NCI-H2081 treated with DMSO at 0.1 percent for 48 hours (cell line): ENCODE measurements around the gene TLX2.

Experiments
- DNase-seq: peaks from one replicate; lab custom pipeline; 2025; lab: John Stamatoyannopoulos, UW

TLX2 gene

GRCh38 chr2:74496997-74497776 is 17.1 kb upstream of the TLX2 start:
- no peak for DNase-seq

GRCh38 chr2:74497777-74498499 is 16.3 kb upstream of the TLX2 start:
- no peak for DNase-seq

GRCh38 chr2:74498500-74499266 is 15.6 kb upstream of the TLX2 start:
- DNase-seq = no peak

GRCh38 chr2:74499267-74499939 is 14.8 kb upstream of the TLX2 start, which contains the start of gene LBX2:
Gene LBX2 (minus strand): TSS chr2:74499603. CDS start chr2:74499537, 66 bp downstream.
- no peak for DNase-seq

- no peak for DNase-seq
Observed at GRCh38 chr2:74499940-74500577, 14.2 kb upstream of the TLX2 start.

- no peak for DNase-seq
Observed at GRCh38 chr2:74500578-74500946, 13.7 kb upstream of the TLX2 start.

GRCh38 chr2:74501335-74502071 is 12.7 kb upstream of the TLX2 start:
- DNase-seq = no peak

- DNase-seq = no peak
Observed at GRCh38 chr2:74502147-74502719, 12.0 kb upstream of the TLX2 start.

- DNase-seq = no peak
Observed at GRCh38 chr2:74502720-74503505, 11.3 kb upstream of the TLX2 start.

GRCh38 chr2:74503506-74504475 is 10.5 kb upstream of the TLX2 start:
- DNase-seq = no peak

GRCh38 chr2:74504591-74504990 is 9.7 kb upstream of the TLX2 start:
- no peak for DNase-seq

- no peak for DNase-seq
Observed at GRCh38 chr2:74505448-74506246, 8.6 kb upstream of the TLX2 start.

GRCh38 chr2:74507145-74507925 is 6.9 kb upstream of the TLX2 start, which contains the start of gene PCGF1:
Gene PCGF1 (minus strand): TSS chr2:74507695. CDS start chr2:74507668, 27 bp downstream.
- peak; percentile 93 for DNase-seq

GRCh38 chr2:74507926-74508520 is 6.2 kb upstream of the TLX2 start:
- no peak for DNase-seq

GRCh38 chr2:74510272-74510671 is 4.0 kb upstream of the TLX2 start:
- DNase-seq = no peak
